HG03571 (cell line): ENCODE measurements around the gene CIAO3.

Experiments used
- ATAC-seq: cut with Tn5 transposase; IDR thresholded peaks from one replicate; pipeline ENCODE4 v1.9.1; 2021; ENCODE audit not compliant: unreplicated experiment

CIAO3 gene

GRCh38 chr16:736936-737481 lies 3.8 kb downstream of the CIAO3 start:
- no peak for ATAC-seq

- ATAC-seq = no peak
Observed at GRCh38 chr16:735982-736453, 4.8 kb downstream of the CIAO3 start.

GRCh38 chr16:734981-735881 lies 5.6 kb downstream of the CIAO3 start:
- ATAC-seq = no peak

- no peak for ATAC-seq
Observed at GRCh38 chr16:734208-734980, 6.4 kb downstream of the CIAO3 start.

GRCh38 chr16:733382-734207 lies 7.2 kb downstream of the CIAO3 start:
- no peak for ATAC-seq

- ATAC-seq = no peak
Observed at GRCh38 chr16:732936-733335, 7.9 kb downstream of the CIAO3 start.

GRCh38 chr16:732332-732731 lies 8.5 kb downstream of the CIAO3 start:
- ATAC-seq = no peak

- ATAC-seq = no peak
Observed at GRCh38 chr16:730666-731509, 9.9 kb downstream of the CIAO3 start.

- no peak for ATAC-seq
Observed at GRCh38 chr16:729768-730665, 10.8 kb downstream of the CIAO3 start.

GRCh38 chr16:728890-729744 lies 11.7 kb downstream of the CIAO3 start:
- ATAC-seq = no peak

GRCh38 chr16:728131-728889 lies 12.5 kb downstream of the CIAO3 start:
- peak; percentile 30 for ATAC-seq

- ATAC-seq = no peak
Observed at GRCh38 chr16:727291-727977, 13.4 kb downstream of the CIAO3 start.

- no peak for ATAC-seq
Observed at GRCh38 chr16:726438-727290, 14.1 kb downstream of the CIAO3 start, which contains the start of the genes CCDC78 and HAGHL. TSS of gene CCDC78 (minus strand) at chr16:726443. CDS start at chr16:726367, 76 bp downstream. TSS of gene HAGHL (plus strand) at chr16:727106. CDS start at chr16:727510, 404 bp downstream.

GRCh38 chr16:726188-726437 lies 14.7 kb downstream of the CIAO3 start:
- ATAC-seq = no peak

- ATAC-seq = no peak
Observed at GRCh38 chr16:725463-726187, 15.2 kb downstream of the CIAO3 start.
